H9 (cell line): ENCODE measurements around the gene TNXB. TPM values are rescaled to one million over a fixed set of nuclear protein-coding genes. Genes with fewer than 3 reads are reported as not detected.

Source experiments
- DNase-seq: peaks from one replicate; pipeline ENCODE4 v3.0.0-alpha.2; 2017
- H2AFZ ChIP-seq: one replicate; pipeline ENCODE4 v1.6.1; 2013; ENCODE audit warnings: mild to moderate bottlenecking, low read length, control low read depth, moderate library complexity
- H2AK5ac ChIP-seq: 2 replicates; pipeline ENCODE4 v1.6.1; 2013; ENCODE audit warnings: low read length, control low read depth, mixed read lengths; ENCODE audit not compliant: insufficient read length
- H2BK120ac ChIP-seq: one replicate; pipeline ENCODE4 v1.6.1; 2013; ENCODE audit warnings: low read depth, mild to moderate bottlenecking, low read length, control low read depth, inconsistent platforms; ENCODE audit not compliant: poor library complexity, severe bottlenecking
- H2BK12ac ChIP-seq: 2 replicates; pipeline ENCODE4 v1.6.1; 2013; ENCODE audit warnings: low read length, control low read depth, mixed read lengths, low read depth; ENCODE audit not compliant: insufficient read length
- H2BK15ac ChIP-seq: 2 replicates; pipeline ENCODE4 v1.6.1; 2013; ENCODE audit warnings: low read depth, low read length, control low read depth
- H2BK20ac ChIP-seq: one replicate; pipeline ENCODE4 v1.6.1; 2013; ENCODE audit warnings: low read depth, mild to moderate bottlenecking, low read length, control low read depth, inconsistent platforms; ENCODE audit not compliant: poor library complexity, severe bottlenecking
- H2BK5ac ChIP-seq: 2 replicates; pipeline ENCODE4 v1.6.1; 2013; ENCODE audit warnings: low read length, control low read depth, mixed read lengths; ENCODE audit not compliant: insufficient read length
- H3K14ac ChIP-seq: 2 replicates; pipeline ENCODE4 v1.6.1; 2013; ENCODE audit warnings: low read length, control low read depth; ENCODE audit not compliant: insufficient read depth
- H3K18ac ChIP-seq: 2 replicates; pipeline ENCODE4 v1.6.1; 2013; ENCODE audit warnings: low read depth, mild to moderate bottlenecking, mixed read lengths, low read length, control low read depth; ENCODE audit not compliant: insufficient read length
- H3K23ac ChIP-seq: 2 replicates; pipeline ENCODE4 v1.6.1; 2013; ENCODE audit warnings: low read length, control low read depth, mixed read lengths, low read depth; ENCODE audit not compliant: insufficient read length
- H3K23me2 ChIP-seq: 2 replicates; pipeline ENCODE4 v1.6.1; 2013; ENCODE audit warnings: low read depth, mild to moderate bottlenecking, mixed read lengths, low read length, control low read depth; ENCODE audit not compliant: insufficient read length, poor library complexity, severe bottlenecking
- H3K27ac ChIP-seq: 2 replicates; pipeline ENCODE4 v1.5.1; 2013; ENCODE audit warnings: low read length, control low read depth, mixed read lengths, low read depth; ENCODE audit not compliant: insufficient read length
- H3K27me3 ChIP-seq: 2 replicates; pipeline ENCODE4 v1.6.1; 2013; ENCODE audit warnings: low read length, control low read depth, inconsistent platforms; ENCODE audit not compliant: insufficient read depth
- H3K4ac ChIP-seq: 2 replicates; pipeline ENCODE4 v1.6.1; 2013; ENCODE audit warnings: low read depth, mild to moderate bottlenecking, control low read depth, inconsistent platforms, low read length, moderate library complexity
- H3K4me1 ChIP-seq: 2 replicates; pipeline ENCODE4 v1.6.1; 2013; ENCODE audit warnings: low read length, control low read depth, inconsistent platforms; ENCODE audit not compliant: insufficient read depth
- H3K4me2 ChIP-seq: 2 replicates; pipeline ENCODE4 v1.6.1; 2013; ENCODE audit warnings: low read length, control low read depth, mixed read lengths; ENCODE audit not compliant: insufficient read length, insufficient read depth
- H3K56ac ChIP-seq: 2 replicates; pipeline ENCODE4 v1.6.1; 2013; ENCODE audit warnings: low read depth, mild to moderate bottlenecking, mixed read lengths, low read length, control low read depth; ENCODE audit not compliant: insufficient read length
- H3K79me1 ChIP-seq: 2 replicates; pipeline ENCODE4 v1.6.1; 2013; ENCODE audit warnings: low read depth, mild to moderate bottlenecking, moderate library complexity, low read length, control low read depth, inconsistent platforms; ENCODE audit not compliant: insufficient read depth, poor library complexity, severe bottlenecking
- H3K79me2 ChIP-seq: 2 replicates; pipeline ENCODE4 v1.6.1; 2013; ENCODE audit warnings: low read length, control low read depth, inconsistent platforms; ENCODE audit not compliant: insufficient read depth
- H3K9ac ChIP-seq: 2 replicates; pipeline ENCODE4 v1.6.1; 2013; ENCODE audit warnings: low read length, control low read depth, mixed read lengths; ENCODE audit not compliant: insufficient read length; ENCODE audit errors: extremely low read depth
- H3K9me3 ChIP-seq: one replicate; pipeline ENCODE4 v1.6.1; 2013; ENCODE audit warnings: low read depth, low read length, inconsistent platforms; ENCODE audit not compliant: control insufficient read depth
- H3T11ph ChIP-seq: one replicate; pipeline ENCODE4 v1.6.1; 2013; ENCODE audit warnings: mild to moderate bottlenecking, low read length, control low read depth, inconsistent platforms
- H4K20me1 ChIP-seq: one replicate; pipeline ENCODE4 v1.6.1; 2013; ENCODE audit not compliant: control insufficient read depth, insufficient read length, insufficient read depth
- H4K5ac ChIP-seq: 2 replicates; pipeline ENCODE4 v1.6.1; 2013; ENCODE audit warnings: low read depth, mild to moderate bottlenecking, mixed read lengths, low read length, control low read depth; ENCODE audit not compliant: insufficient read length
- H4K8ac ChIP-seq: replicated peaks from 2 replicates; pipeline ENCODE4 v1.6.1; 2013; ENCODE audit warnings: low read length, control low read depth, mixed read lengths, low read depth; ENCODE audit not compliant: insufficient read length
- H4K91ac ChIP-seq: 2 replicates; pipeline ENCODE4 v1.6.1; 2013; ENCODE audit warnings: low read depth, mild to moderate bottlenecking, moderate library complexity, mixed read lengths, low read length, control low read depth; ENCODE audit not compliant: insufficient read length
- H3K27ac Mint-ChIP-seq, 3 experiments: 2 replicates in 2 of 3; 3 replicates in 1 of 3; pipeline ENCODE4 v1.8.0; 2020 to 2021; ENCODE audit warnings: mixed read lengths in 3 of 3, mild to moderate bottlenecking in 1 of 3, moderate library complexity in 1 of 3
- H3K27me3 Mint-ChIP-seq: 2 replicates; pipeline ENCODE4 v1.8.0; 2021; ENCODE audit warnings: low read depth, mild to moderate bottlenecking, moderate library complexity, mixed read lengths
- H3K36me3 Mint-ChIP-seq, 3 experiments: 2 replicates in 2 of 3; 3 replicates in 1 of 3; pipeline ENCODE4 v1.8.0; 2020 to 2021; ENCODE audit warnings: low read depth in 3 of 3, mixed read lengths in 3 of 3; ENCODE audit not compliant: insufficient read depth in 1 of 3
- H3K4me1 Mint-ChIP-seq, 2 experiments: 2 replicates each; pipeline ENCODE4 v1.8.0; 2020; ENCODE audit warnings: mixed read lengths in 2 of 2
- H3K4me3 Mint-ChIP-seq, 2 experiments: 2 replicates in 1 of 2; 3 replicates in 1 of 2; pipeline ENCODE4 v1.8.0; 2020 to 2021; ENCODE audit warnings: mild to moderate bottlenecking in 2 of 2, mixed read lengths in 2 of 2, moderate library complexity in 1 of 2
- H3K9me3 Mint-ChIP-seq, 2 experiments: 2 replicates in 1 of 2; 3 replicates in 1 of 2; pipeline ENCODE4 v1.8.0; 2020; ENCODE audit warnings: mild to moderate bottlenecking in 2 of 2, mixed read lengths in 2 of 2, moderate library complexity in 1 of 2
- CTCF ChIP-seq: fragments of 200-600 bp; sonication (generic); conservative IDR thresholded peaks from 3 replicates; pipeline ENCODE4 v1.8.0; 2021; ENCODE audit warnings: antibody characterized with exemption, mild to moderate bottlenecking
- WGBS: extraction: QIAGEN DNeasy Blood & Tissue Kit; methylation state at CpG from one replicate; pipeline ENCODE4 v1.1.7; 2013; ENCODE audit warnings: missing lambda C conversion rate, low lambda C conversion rate, mixed read lengths; ENCODE audit not compliant: insufficient read length; ENCODE audit errors: extremely low coverage; 5-methylcytosine and 5-hydroxymethylcytosine counted together
- total RNA-seq: library from RNA; stranded (reverse); gene quantifications from 2 replicates; pipeline ENCODE4 v1.2.1, GENCODE V29; 2021

The TNXB gene
- total RNA-seq, 1 experiment from 2014 or later = 5.0 TPM

- Histone ChIP-seq H3K27ac (no peak overlapping the region), H2AFZ (no peak overlapping the region), H3K56ac (no peak overlapping the region), H2BK20ac (no peak overlapping the region), H4K8ac (no peak overlapping the region), H2AK5ac (no peak overlapping the region), H3K9me3 (no peaks in the 10 kb centered on the region), H3K9ac (no peak overlapping the region), H3K4ac (no peak overlapping the region), H2BK15ac (no peak overlapping the region), H4K91ac (no peak overlapping the region), H3K23ac (no peak overlapping the region), H4K20me1 (no peaks in the 10 kb centered on the region), H3K4me1 (no peaks in the 10 kb centered on the region; the same call in 1 of the 2 replicates), H4K5ac (no peak overlapping the region), H3K79me2 (no peaks in the 10 kb centered on the region), H3K14ac (no peak overlapping the region), H3K18ac (no peak overlapping the region), H2BK12ac (no peak overlapping the region), H3K79me1 (no peaks in the 10 kb centered on the region), H3T11ph (no peak overlapping the region), H3K4me2 (no peak overlapping the region), H2BK120ac (no peak overlapping the region), H3K23me2 (no peaks in the 10 kb centered on the region), H2BK5ac (no peak overlapping the region), H3K27me3 (no peaks in the 10 kb centered on the region; the same call in 1 of the 2 replicates)
- Mint-ChIP-seq H3K4me1 (peaks cover 20 to 24% of the 10 kb centered on the region in 2 experiments), H3K4me3 (peak overlapping the region in 1 of 2 experiments; percentile 44; a peak in 2 of 5 replicates), H3K27me3 (peaks cover 38% of the 10 kb centered on the region), H3K27ac (peak overlapping the region in 2 of 3 experiments; percentile 21 to 28; a peak in 2 of 7 replicates), H3K36me3 (peaks cover 0 to 3% (median 0%) of the 10 kb centered on the region in 3 experiments; a peak in 1 of 7 replicates), H3K9me3 (no peaks in the 10 kb centered on the region)
- DNase-seq = no peak
- WGBS = no CpG with 5 or more reads among the region's 6 CpGs
- no peak for TF ChIP-seq CTCF
These were observed 418 bp downstream of the TNXB start for GRCh38 chr6:32108727-32109113.
